Activated naive CD4-positive, alpha-beta T cell treated with anti-CD3 and anti-CD28 coated beads for 36 hours (primary cell): ENCODE measurements around the gene FGFR1OP2. TPM values are rescaled to one million over a fixed set of nuclear protein-coding genes. Genes with fewer than 3 reads are reported as not detected.

Experiments used
- CTCF ChIA-PET: fragments of 350-600 bp; sonication (Branson Sonifier 250); formaldehyde crosslinking; loops from one replicate; lab custom pipeline; 2021; ENCODE audit warnings: antibody characterized with exemption; lab: Charles Lee
- DNase-seq: peaks from one replicate; pipeline ENCODE4 v3.0.0-alpha.2; 2020
- H3K27ac Mint-ChIP-seq: one replicate; pipeline ENCODE4 v1.8.0; 2021; ENCODE audit warnings: mild to moderate bottlenecking, mixed read lengths
- H3K27me3 Mint-ChIP-seq: one replicate; pipeline ENCODE4 v1.8.0; 2021; ENCODE audit warnings: low read depth, mixed read lengths
- H3K36me3 Mint-ChIP-seq: one replicate; pipeline ENCODE4 v1.8.0; 2021; ENCODE audit warnings: low read depth, mixed read lengths
- H3K4me1 Mint-ChIP-seq: one replicate; pipeline ENCODE4 v1.8.0; 2021; ENCODE audit warnings: low read depth, mixed read lengths
- H3K4me3 Mint-ChIP-seq: one replicate; pipeline ENCODE4 v1.8.0; 2021; ENCODE audit warnings: mild to moderate bottlenecking, moderate library complexity, mixed read lengths
- H3K9me3 Mint-ChIP-seq: one replicate; pipeline ENCODE4 v1.8.0; 2021; ENCODE audit warnings: mixed read lengths
- intact Hi-C: fragments of 100-400 bp; cut with micrococcal nuclease; formaldehyde crosslinking; loops from one replicate; pipeline ENCODE4 v1.15.1; 2023
- total RNA-seq, 2 experiments: library from RNA; stranded (reverse); gene quantifications; one replicate each; pipeline ENCODE4 v1.2.3, GENCODE V29; 2021

The FGFR1OP2 gene
- total RNA-seq, 2 experiments from 2014 or later, result 37.0 to 38.4 TPM

DNA sequence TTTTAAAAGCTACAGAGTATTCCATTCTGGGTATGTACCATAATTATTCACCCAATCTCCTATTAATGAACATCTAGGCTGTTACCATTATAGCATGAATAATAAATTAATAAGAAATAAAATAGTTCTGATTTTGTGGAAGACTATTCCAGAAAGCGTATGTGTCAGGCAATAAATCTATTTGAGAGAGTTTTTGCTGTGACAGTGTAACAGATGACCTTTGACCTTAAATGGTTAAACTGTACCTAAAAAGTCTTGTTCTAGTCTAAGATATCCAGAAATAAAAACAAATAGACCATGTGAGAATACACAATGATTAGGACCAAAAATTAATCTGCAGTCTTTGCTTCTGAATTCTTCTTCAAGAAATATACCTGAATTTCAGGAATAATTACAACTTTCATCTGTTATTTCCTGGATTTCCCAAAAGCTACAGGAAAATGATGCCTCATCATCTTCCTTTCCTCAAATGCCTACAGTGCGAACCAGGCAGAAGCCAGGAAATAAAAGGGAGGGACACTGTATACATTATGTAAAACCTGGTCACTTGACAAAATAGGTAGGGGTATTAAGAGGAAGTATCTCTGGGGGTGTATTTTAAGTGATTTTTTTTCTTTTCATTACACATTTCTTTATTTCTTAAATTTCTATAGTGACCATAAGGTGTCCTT lies 68.7 kb downstream of the FGFR1OP2 start:
- DNase-seq, result no peak
- no peaks in the 10 kb centered on the region for H3K9me3 Mint-ChIP-seq
- no peak overlapping the region for H3K27ac Mint-ChIP-seq
- no peak overlapping the region for H3K4me3 Mint-ChIP-seq
- peaks cover 8% of the 10 kb centered on the region for H3K36me3 Mint-ChIP-seq
- H3K4me1 Mint-ChIP-seq, result peaks cover 32% of the 10 kb centered on the region
- no peaks in the 10 kb centered on the region for H3K27me3 Mint-ChIP-seq
- intact Hi-C loops, result loop anchor here (10.0 kb wide), 1 partner anchor 1052 kb away; the partner anchor contains the start of gene RASSF8
- CTCF ChIA-PET, result interaction anchor here (1.1 kb wide), 1 partner anchor 10 kb away, joined by 4 read pairs; no protein-coding TSS in a partner anchor

DNA sequence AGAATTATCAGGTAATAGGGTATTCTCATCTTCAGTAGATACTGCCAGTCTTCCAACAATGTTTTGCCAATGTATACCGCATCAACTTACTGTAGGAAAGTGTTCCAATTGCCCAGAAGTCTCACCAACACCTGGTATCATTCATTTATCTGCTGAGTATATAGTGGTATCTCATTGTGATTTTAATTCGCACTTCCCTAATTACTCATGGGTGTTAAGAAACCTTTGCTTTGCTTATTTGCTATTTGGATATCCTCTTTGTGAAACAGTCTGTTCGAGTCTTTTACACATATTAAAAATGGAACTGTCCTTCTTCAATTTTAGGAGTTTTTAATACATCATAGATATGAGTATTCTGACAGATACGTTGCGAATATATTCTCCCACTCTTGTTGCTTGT lies 69.8 kb downstream of the FGFR1OP2 start:
- intact Hi-C loops, result loop anchor here (10.0 kb wide), 1 partner anchor 1053 kb away; the partner anchor contains the start of gene RASSF8
- Mint-ChIP-seq H3K9me3 (no peaks in the 10 kb centered on the region), H3K4me1 (peaks cover 40% of the 10 kb centered on the region), H3K27me3 (no peaks in the 10 kb centered on the region), H3K36me3 (peaks cover 6% of the 10 kb centered on the region), H3K4me3 (no peak overlapping the region), H3K27ac (no peak overlapping the region)
- no peak for DNase-seq
- CTCF ChIA-PET, result interaction anchor here (1.5 kb wide), 1 partner anchor 10 kb away, joined by 3 read pairs; no protein-coding TSS in a partner anchor

DNA sequence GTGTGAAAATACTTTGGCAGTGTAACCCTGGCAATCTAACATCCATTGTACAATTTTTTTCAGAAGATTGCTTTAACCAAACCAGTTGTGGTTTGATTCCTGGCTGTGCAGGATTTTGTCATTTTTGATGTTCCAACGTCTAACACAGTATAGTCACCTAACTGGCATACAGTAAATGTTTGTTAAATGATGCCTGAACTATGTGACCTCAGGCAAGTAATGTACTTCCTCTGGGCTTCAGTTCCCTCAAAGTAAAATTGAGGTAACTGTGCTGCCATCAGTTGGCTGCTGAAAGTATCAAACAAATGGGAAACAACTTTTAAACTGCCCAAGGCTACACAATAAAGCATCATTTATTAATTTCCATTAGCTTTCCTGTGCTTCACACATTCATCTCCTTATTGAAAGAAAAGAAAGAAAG lies 71.6 kb downstream of the FGFR1OP2 start:
- peaks cover 6% of the 10 kb centered on the region for H3K36me3 Mint-ChIP-seq
- no peaks in the 10 kb centered on the region for H3K9me3 Mint-ChIP-seq
- no peaks in the 10 kb centered on the region for H3K27me3 Mint-ChIP-seq
- CTCF ChIA-PET, result interaction anchor here (0.7 to 2.3 kb wide), 5 partner anchors 8 to 157 kb away, joined by 3 to 6 read pairs (median 3); no protein-coding TSS in a partner anchor
- no peak for DNase-seq
- H3K4me1 Mint-ChIP-seq, result peaks cover 48% of the 10 kb centered on the region
- no peak overlapping the region for H3K27ac Mint-ChIP-seq
- intact Hi-C loops, result loop anchor here (5.0 to 10.0 kb wide), 2 partner anchors 573 to 1055 kb away; partner anchors contain the start of gene RASSF8
- H3K4me3 Mint-ChIP-seq, result no peak overlapping the region

DNA sequence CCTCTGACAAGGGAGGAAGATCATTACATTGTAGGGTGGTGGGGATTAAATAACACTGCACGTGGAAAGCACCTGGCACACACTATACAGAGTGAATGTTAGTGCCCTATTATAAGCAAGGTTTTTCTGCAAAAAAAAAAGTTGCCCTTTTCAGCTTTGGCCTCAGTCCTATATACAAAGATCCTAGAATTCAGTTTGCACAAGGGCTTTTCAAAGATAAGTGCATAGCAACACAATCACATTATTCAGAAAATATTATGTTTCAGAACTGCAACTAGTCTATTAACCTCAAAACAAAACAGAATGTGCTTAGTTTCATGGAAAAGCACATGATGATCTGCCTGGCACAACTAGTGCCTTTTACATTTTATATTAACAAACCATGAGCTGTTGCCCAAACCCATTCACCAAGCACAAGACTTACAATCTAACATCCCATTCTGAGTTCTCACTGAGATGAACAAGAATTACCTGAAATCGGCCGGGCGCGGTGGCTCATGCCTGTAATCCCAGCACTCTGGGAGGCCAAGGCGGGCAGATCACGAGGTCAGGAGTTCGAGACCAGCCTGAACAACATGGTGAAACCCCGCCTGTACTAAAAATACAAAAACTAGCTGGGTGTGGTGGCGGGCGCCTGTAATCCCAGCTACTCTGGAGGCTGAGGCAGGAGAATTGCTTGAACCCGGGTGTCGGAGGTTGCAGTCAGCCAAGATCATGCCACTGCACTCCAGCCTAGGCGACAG lies 74.1 kb downstream of the FGFR1OP2 start:
- Mint-ChIP-seq H3K9me3 (no peaks in the 10 kb centered on the region), H3K36me3 (peaks cover 6% of the 10 kb centered on the region), H3K27me3 (no peaks in the 10 kb centered on the region), H3K27ac (peak overlapping the region; percentile 8), H3K4me3 (peak overlapping the region; percentile 91), H3K4me1 (peaks cover 53% of the 10 kb centered on the region)
- intact Hi-C loops, result loop anchor here (5.0 kb wide), 1 partner anchor 575 kb away; no protein-coding TSS in a partner anchor
- CTCF ChIA-PET, result interaction anchor here (0.6 to 7.9 kb wide), 7 partner anchors 9 to 618 kb away, joined by 3 to 95 read pairs (median 6); no protein-coding TSS in a partner anchor
- no peak for DNase-seq

- H3K27ac Mint-ChIP-seq, result no peak overlapping the region
- H3K9me3 Mint-ChIP-seq, result no peaks in the 10 kb centered on the region
- peak overlapping the region; percentile 91 for H3K4me3 Mint-ChIP-seq
- DNase-seq, result no peak
- peaks cover 6% of the 10 kb centered on the region for H3K36me3 Mint-ChIP-seq
- CTCF ChIA-PET, result interaction anchor here (0.6 to 7.9 kb wide), 7 partner anchors 9 to 619 kb away, joined by 3 to 95 read pairs (median 4); no protein-coding TSS in a partner anchor
- intact Hi-C loops, result loop anchor here (5.0 kb wide), 1 partner anchor 576 kb away; no protein-coding TSS in a partner anchor
- H3K27me3 Mint-ChIP-seq, result no peaks in the 10 kb centered on the region
- H3K4me1 Mint-ChIP-seq, result peaks cover 53% of the 10 kb centered on the region
Observed at GRCh38 chr12:27012982-27013255, 74.6 kb downstream of the FGFR1OP2 start.

DNA sequence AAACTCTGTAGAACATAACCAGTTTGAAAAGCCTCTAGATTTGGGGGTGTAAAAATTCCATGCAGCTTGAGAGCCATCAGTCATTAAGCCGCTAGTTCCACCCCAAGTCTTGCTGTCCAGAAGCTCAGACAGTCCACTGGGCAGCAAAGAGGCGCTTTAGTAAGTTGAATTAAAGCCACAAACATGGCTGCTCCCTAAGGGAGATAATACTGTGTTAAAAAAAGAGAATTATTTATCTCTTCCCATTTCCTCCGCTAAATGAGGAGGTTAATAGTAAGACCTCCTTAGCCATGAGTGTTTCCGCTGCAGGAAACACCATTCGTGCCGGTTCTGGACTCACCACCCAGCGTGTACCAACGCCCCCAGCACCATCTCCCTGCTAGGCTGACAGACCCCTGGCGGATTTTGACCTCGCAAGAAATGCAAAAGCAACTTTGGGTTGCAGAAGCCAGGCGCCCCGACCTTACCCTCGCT lies 75.4 kb downstream of the FGFR1OP2 start:
- DNase-seq, result no peak
- CTCF ChIA-PET, result interaction anchor here (0.8 to 7.9 kb wide), 10 partner anchors 9 to 291 kb away, joined by 3 to 95 read pairs (median 5); partner anchors contain the start of gene MED21
- Mint-ChIP-seq H3K4me1 (peaks cover 45% of the 10 kb centered on the region), H3K36me3 (peaks cover 4% of the 10 kb centered on the region), H3K27ac (peak overlapping the region; percentile 68), H3K27me3 (no peaks in the 10 kb centered on the region), H3K9me3 (no peaks in the 10 kb centered on the region), H3K4me3 (peak overlapping the region; percentile 91)
- intact Hi-C loops, result loop anchor here (1.0 to 5.0 kb wide), 14 partner anchors 9 to 899 kb away; partner anchors contain the start of genes BHLHE41, FGFR1OP2, ITPR2 and MED21

DNA sequence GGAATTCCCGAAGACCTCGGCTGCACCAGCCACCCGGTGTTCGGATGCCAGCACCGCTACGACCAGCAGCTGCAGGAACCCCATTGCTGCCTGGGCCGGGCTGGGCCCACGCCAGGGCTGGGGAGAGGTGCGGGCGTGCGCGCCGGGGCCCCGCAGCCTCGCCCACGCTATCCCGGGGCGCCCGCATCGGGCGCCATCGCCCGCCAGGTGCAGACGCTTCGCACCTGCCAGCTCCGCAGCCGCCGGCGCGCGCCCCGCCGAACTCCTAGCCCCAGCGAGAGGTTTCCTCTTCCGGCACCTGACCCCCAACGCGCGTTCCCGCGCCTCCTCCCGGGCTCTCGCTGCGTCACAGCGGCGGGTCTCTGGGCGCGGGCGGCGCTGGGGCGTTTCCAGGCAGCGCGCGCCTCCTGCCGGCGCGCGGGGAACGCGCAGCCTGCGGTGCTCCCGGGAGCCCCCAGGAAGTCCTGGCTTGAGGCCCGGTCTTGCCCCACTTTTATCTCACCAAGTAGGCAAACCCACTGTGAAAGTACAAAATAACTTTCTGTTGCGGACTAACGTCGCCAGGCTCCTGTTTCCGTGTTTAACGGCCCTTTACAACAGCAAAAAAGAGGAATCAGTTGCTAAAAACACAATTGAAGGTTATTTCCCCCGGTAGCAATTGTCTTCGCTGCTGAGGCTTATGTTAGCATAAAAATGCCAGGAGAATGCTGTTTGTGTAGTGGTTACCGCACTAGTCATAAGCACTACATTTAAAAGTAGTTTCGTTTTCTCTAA lies 76.0 kb downstream of the FGFR1OP2 start, which contains the start of gene TM7SF3:
Gene TM7SF3 (minus strand): TSS at position 300 of the 774 bp plus-strand sequence. CDS start 216 bp downstream, at position 84.
- Mint-ChIP-seq H3K9me3 (no peaks in the 10 kb centered on the region), H3K4me3 (peak within 1 kb of the TSS; percentile 91), H3K27me3 (no peaks in the 10 kb centered on the region), H3K27ac (peak within 1 kb of the TSS; percentile 88), H3K36me3 (peaks cover 4% of the 10 kb centered on the region), H3K4me1 (peaks cover 45% of the 10 kb centered on the region)
- CTCF ChIA-PET, result interaction anchor here (0.8 to 7.9 kb wide), 13 partner anchors 8 to 290 kb away, joined by 3 to 95 read pairs (median 5); partner anchors contain the start of gene MED21
- peak; percentile 96 for DNase-seq
- intact Hi-C loops, result loop anchor here (1.0 to 5.0 kb wide), 14 partner anchors 8 to 899 kb away; partner anchors contain the start of genes BHLHE41, FGFR1OP2, ITPR2 and MED21

- Mint-ChIP-seq H3K36me3 (peaks cover 4% of the 10 kb centered on the region), H3K27ac (peak overlapping the region; percentile 88), H3K9me3 (no peaks in the 10 kb centered on the region), H3K4me1 (peaks cover 42% of the 10 kb centered on the region), H3K27me3 (no peaks in the 10 kb centered on the region), H3K4me3 (peak overlapping the region; percentile 91)
- CTCF ChIA-PET, result interaction anchor here (0.5 to 7.9 kb wide), 28 partner anchors 8 to 1212 kb away, joined by 3 to 95 read pairs (median 3); partner anchors contain the start of genes MED21 and STK38L
- DNase-seq, result no peak
- intact Hi-C loops, result loop anchor here (1.0 to 5.0 kb wide), 20 partner anchors 7 to 900 kb away; partner anchors contain the start of genes BHLHE41, FGFR1OP2, ITPR2 and MED21
Observed at GRCh38 chr12:27014859-27015729, 76.8 kb downstream of the FGFR1OP2 start.

DNA sequence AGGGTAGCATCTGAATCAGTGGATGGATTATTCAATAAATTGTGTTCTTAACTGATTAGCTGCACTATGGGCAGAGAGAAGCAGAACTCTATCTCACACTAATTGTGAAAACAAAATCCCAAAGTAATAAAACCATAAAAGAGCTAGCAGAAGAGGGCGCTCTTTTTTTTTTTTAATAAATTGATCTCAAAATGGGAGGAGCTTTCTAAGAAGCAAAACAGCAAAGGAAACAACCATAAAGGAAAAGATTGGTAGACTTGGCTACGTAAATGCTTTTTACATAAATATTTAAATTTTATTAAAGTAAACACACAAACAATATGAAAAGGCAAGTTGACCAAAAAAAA lies 77.4 kb downstream of the FGFR1OP2 start:
- CTCF ChIA-PET, result interaction anchor here (0.5 to 7.9 kb wide), 28 partner anchors 9 to 1213 kb away, joined by 3 to 95 read pairs (median 4); partner anchors contain the start of gene STK38L
- H3K4me1 Mint-ChIP-seq, result peaks cover 36% of the 10 kb centered on the region
- H3K27me3 Mint-ChIP-seq, result no peaks in the 10 kb centered on the region
- no peak overlapping the region for H3K27ac Mint-ChIP-seq
- H3K4me3 Mint-ChIP-seq, result no peak overlapping the region
- H3K36me3 Mint-ChIP-seq, result peaks cover 2% of the 10 kb centered on the region
- intact Hi-C loops, result loop anchor here (1.0 to 5.0 kb wide), 9 partner anchors 108 to 901 kb away; partner anchors contain the start of gene BHLHE41
- DNase-seq, result no peak
- no peaks in the 10 kb centered on the region for H3K9me3 Mint-ChIP-seq
